GM12878 (cell line): ENCODE data around the gene PADI2. TPM values are rescaled to one million over a fixed set of nuclear protein-coding genes. Genes with fewer than 3 reads are reported as not detected.

Source experiments
- ATAC-seq: fragments of 200-7000 bp; cut with Tn5 transposase; 3 replicates; pipeline ENCODE4 v1.9.1; 2020; ENCODE audit warnings: mild to moderate bottlenecking, moderate library complexity
- BruUV-seq: library from RNA; stranded (reverse); fragments of 400-500 nt; replicated peaks from 2 replicates; lab custom pipeline; 2021; lab: Mats Ljungman, UMichigan
- CTCF ChIA-PET: fragments of 300-600 bp; sonication (Branson Sonifier 250); formaldehyde crosslinking; extraction: SDS; loops from one replicate; lab custom pipeline; 2021; ENCODE audit warnings: inconsistent platforms; lab: Yijun Ruan, JAX
- POLR2A ChIA-PET: fragments of 350-600 bp; formaldehyde crosslinking; extraction: SDS; loops from one replicate; lab custom pipeline; 2021; ENCODE audit warnings: inconsistent platforms; lab: Charles Lee
- RAD21 ChIA-PET: fragments of 300-600 bp; sonication (Branson Sonifier 250); formaldehyde crosslinking; loops from one replicate; lab custom pipeline; 2023; ENCODE audit warnings: antibody characterized with exemption; ENCODE audit not compliant: unreplicated experiment; lab: Charles Lee
- SMC1A ChIA-PET: fragments of 300-600 bp; sonication (Branson Sonifier 250); formaldehyde crosslinking; loops from one replicate; lab custom pipeline; 2023; ENCODE audit not compliant: unreplicated experiment, uncharacterized antibody; lab: Charles Lee
- DNase-seq: peaks from one replicate; pipeline ENCODE4 v3.0.0-alpha.2; 2011; ENCODE audit warnings: low read depth, low spot score
- FAIRE-seq: peaks from 3 replicates; lab custom pipeline; 2011; peaks lifted over from hg19 to GRCh38; lab: Jason Lieb, UNC
- H2AFZ ChIP-seq: 2 replicates; pipeline ENCODE4 v1.6.0; 2011; ENCODE audit warnings: low read depth, low read length, control low read depth; ENCODE audit not compliant: control insufficient read depth
- H3K27ac ChIP-seq: 2 replicates; pipeline ENCODE4 v1.5.1; 2011; ENCODE audit warnings: control low read depth; ENCODE audit not compliant: control insufficient read depth, insufficient read depth
- H3K27me3 ChIP-seq, 2 experiments: replicated peaks in 1 of 2; 2 replicates each; pipeline versions ENCODE4 v1.6.0 to v1.6.1; 2011; ENCODE audit warnings: low read length in 1 of 2; ENCODE audit not compliant: control insufficient read depth in 2 of 2, insufficient read depth in 2 of 2
- H3K36me3 ChIP-seq, 2 experiments: 2 replicates each; pipeline ENCODE4 v1.5.1; 2011; ENCODE audit warnings: low read length in 1 of 2; ENCODE audit not compliant: control insufficient read depth in 2 of 2, insufficient read depth in 2 of 2
- H3K4me1 ChIP-seq: 2 replicates; pipeline ENCODE4 v1.6.1; 2011; ENCODE audit warnings: mild to moderate bottlenecking, low read length, moderate library complexity, mixed read lengths; ENCODE audit not compliant: control insufficient read depth, insufficient read depth
- H3K4me2 ChIP-seq: 2 replicates; pipeline ENCODE4 v1.6.0; 2011; ENCODE audit warnings: control low read depth; ENCODE audit not compliant: control insufficient read depth, insufficient read depth
- H3K4me3 ChIP-seq: fragments of 200-600 bp; sonication (generic); 2 replicates; pipeline ENCODE4 v1.5.1; 2016
- H3K79me2 ChIP-seq: 2 replicates; pipeline ENCODE4 v1.6.0; 2011; ENCODE audit warnings: low read length; ENCODE audit not compliant: control insufficient read depth, insufficient read depth
- H3K9ac ChIP-seq: 2 replicates; pipeline ENCODE4 v1.8.0; 2011; ENCODE audit warnings: low read length, control low read depth, mixed read lengths; ENCODE audit not compliant: control insufficient read depth, insufficient read depth
- H3K9me3 ChIP-seq: replicated peaks from 3 replicates; pipeline ENCODE4 v1.5.1; 2011; ENCODE audit warnings: mild to moderate bottlenecking, low read length; ENCODE audit not compliant: control insufficient read depth, insufficient read depth
- H4K20me1 ChIP-seq: 2 replicates; pipeline ENCODE4 v1.6.0; 2011; ENCODE audit not compliant: control insufficient read depth, insufficient read depth
- BCL3 ChIP-seq: IDR thresholded peaks from 2 replicates; pipeline ENCODE4 v1.6.1; 2011; ENCODE audit warnings: borderline replicate concordance, low read depth, mild to moderate bottlenecking, moderate library complexity, low read length; ENCODE audit not compliant: insufficient read depth, poor library complexity, severe bottlenecking
- BMI1 ChIP-seq: fragments of 450-650 bp; IDR thresholded peaks from 2 replicates; pipeline ENCODE4 v1.6.1; 2016; ENCODE audit warnings: mild to moderate bottlenecking, moderate library complexity, borderline replicate concordance
- BRCA1 ChIP-seq: IDR thresholded peaks from 2 replicates; pipeline ENCODE4 v1.6.1; 2011; ENCODE audit warnings: low read depth, low read length, improper control_type of control experiment
- E2F8 ChIP-seq: fragments of 450-650 bp; IDR thresholded peaks from 2 replicates; pipeline ENCODE4 v1.6.1; 2018; ENCODE audit warnings: mild to moderate bottlenecking, low read depth, moderate library complexity; ENCODE audit not compliant: partially characterized antibody
- ESRRA ChIP-seq: IDR thresholded peaks from 2 replicates; pipeline ENCODE4 v1.6.1; 2012; ENCODE audit warnings: mild to moderate bottlenecking, low read length, improper control_type of control experiment
- FOXM1 ChIP-seq: IDR thresholded peaks from 2 replicates; pipeline ENCODE4 v1.6.1; 2012; ENCODE audit warnings: low read depth, mild to moderate bottlenecking, inconsistent platforms, low read length, moderate library complexity
- HDAC6 ChIP-seq: fragments of 200-600 bp; sonication (generic); IDR thresholded peaks from one replicate; pipeline ENCODE4 v1.8.0; 2017; ENCODE audit warnings: antibody characterized with exemption; ENCODE audit not compliant: unreplicated experiment
- IKZF1 ChIP-seq: fragments of 450-650 bp; conservative IDR thresholded peaks from 2 replicates; pipeline ENCODE4 v1.6.1; 2017; ENCODE audit warnings: antibody characterized with exemption, mild to moderate bottlenecking
- KDM1A ChIP-seq: fragments of 200-600 bp; sonication (generic); IDR thresholded peaks from 2 replicates; pipeline ENCODE4 v1.6.1; 2016; ENCODE audit warnings: borderline replicate concordance
- MAX ChIP-seq: IDR thresholded peaks from 2 replicates; pipeline ENCODE4 v1.6.1; 2012; ENCODE audit warnings: low read depth, low read length, improper control_type of control experiment
- NFYA ChIP-seq: IDR thresholded peaks from 2 replicates; pipeline ENCODE4 v1.6.1; 2011; ENCODE audit warnings: low read depth, mild to moderate bottlenecking, low read length, improper control_type of control experiment, borderline replicate concordance
- PAX5 ChIP-seq: IDR thresholded peaks from 2 replicates; pipeline ENCODE4 v1.6.1; 2011; ENCODE audit warnings: low read depth, low read length, borderline replicate concordance
- TBL1XR1 ChIP-seq: IDR thresholded peaks from 2 replicates; pipeline ENCODE4 v1.6.1; 2012; ENCODE audit warnings: low read depth, low read length, improper control_type of control experiment
- TCF3 ChIP-seq: IDR thresholded peaks from 2 replicates; pipeline ENCODE4 v1.6.1; 2012; ENCODE audit warnings: low read depth, mild to moderate bottlenecking, low read length, borderline replicate concordance; ENCODE audit not compliant: insufficient read depth
- ZBTB33 ChIP-seq: fragments of 450-650 bp; IDR thresholded peaks from 2 replicates; pipeline ENCODE4 v1.6.1; 2017; ENCODE audit warnings: mild to moderate bottlenecking
- ZNF207 ChIP-seq: fragments of 450-650 bp; IDR thresholded peaks from 2 replicates; pipeline ENCODE4 v1.6.1; 2014; ENCODE audit warnings: antibody characterized with exemption, mild to moderate bottlenecking, borderline replicate concordance
- WGBS: methylation state at CpG from one replicate; pipeline ENCODE4 v1.1.6; 2016; ENCODE audit warnings: low lambda C conversion rate; ENCODE audit not compliant: insufficient replicate concordance, insufficient coverage; ENCODE audit errors: missing lambda C conversion rate; 5-methylcytosine and 5-hydroxymethylcytosine counted together
- in situ Hi-C: fragments of 300-500 bp; cut with MboI; formaldehyde crosslinking; loops from 9 replicates; pipeline ENCODE4 v1.14.3; 2018; ENCODE audit warnings: mixed read lengths
- intact Hi-C: fragments of 100-400 bp; cut with micrococcal nuclease; formaldehyde crosslinking; loops from one replicate; pipeline ENCODE4 v1.14.2; 2022; ENCODE audit not compliant: unreplicated experiment
- polyA plus RNA-seq, 11 experiments: library from polyadenylated mRNA; depleted of rRNA in 4 of 11; unstranded in 6 of 11; stranded (reverse) in 5 of 11; fragments of >200 nt; fragmentation: Nextera tagmentation in 4 of 11; fragmentation: Illumina TruSeq in 1 of 11; extraction: Ambion mirVana in 4 of 11; extraction: Trizol in 1 of 11; gene quantifications; 1 replicate in 1 of 11; 2 replicates in 10 of 11; pipeline versions ENCODE4 v1.2.1 to v1.2.3, GENCODE V29; 2011 to 2016; ENCODE audit warnings: inconsistent platforms in 2 of 11, missing spikeins in 2 of 11, low read depth in 1 of 11
- total RNA-seq, 4 experiments: library from RNA; depleted of rRNA in 3 of 4; stranded (reverse); fragments of >200 nt in 3 of 4; fragmentation: Illumina TruSeq in 1 of 4; extraction: Trizol in 1 of 4; gene quantifications; 2 replicates each; pipeline versions ENCODE4 v1.2.1 to v1.2.3, GENCODE V29; 2013 to 2021

The PADI2 gene
- total and polyA plus RNA-seq, 10 of the 15 experiments (the other 5 are each of a cell fraction or from before 2014, with no cell fraction given): 0.05 to 3.0 (median 0.10) TPM; not detected in 1

- Histone ChIP-seq H3K27ac (no peak overlapping the region), H4K20me1 (no peaks in the 10 kb centered on the region), H3K4me2 (no peak overlapping the region), H3K27me3 (no peaks in the 10 kb centered on the region), H3K4me3 (no peak overlapping the region), H3K36me3 (no peaks in the 10 kb centered on the region), H3K4me1 (peaks cover 6% of the 10 kb centered on the region; the same call in 1 of the 2 replicates), H3K79me2 (no peaks in the 10 kb centered on the region), H2AFZ (no peak overlapping the region), H3K9ac (no peak overlapping the region), H3K9me3 (peaks cover 2% of the 10 kb centered on the region; the same call in 2 of the 3 replicates)
- ChIA-PET SMC1A (interaction anchor here (1.0 to 4.8 kb wide), 10 partner anchors 14 to 275 kb away, joined by 3 to 93 read pairs (median 6); partner anchors contain the start of gene PADI2), CTCF (interaction anchor here (0.6 to 10.7 kb wide), 10 partner anchors 13 to 475 kb away, joined by 3 to 171 read pairs (median 10); partner anchors contain the start of gene PADI2), RAD21 (interaction anchor here (0.6 to 4.8 kb wide), 6 partner anchors 14 to 301 kb away, joined by 3 to 53 read pairs (median 6); partner anchors contain the start of gene PADI2), POLR2A (interaction anchor here (1.3 kb wide), 1 partner anchor 60 kb away, joined by 3 read pairs; no protein-coding TSS in a partner anchor)
- intact Hi-C loops (no loop called here), in situ Hi-C loops (loop anchor here (5.0 kb wide), 2 partner anchors 56 to 176 kb away; partner anchors contain the start of gene PADI2)
- BruUV-seq: no TSS peak
- WGBS: 68% methylated on average over 3 of the region's 3 CpGs
- DNase-seq (no peak), ATAC-seq (no peak), FAIRE-seq (no peak)
- TF ChIP-seq FOXM1 (no peak), ZNF207 (no peak), MAX (no peak), IKZF1 (no peak), ESRRA (no peak), BCL3 (no peak), TBL1XR1 (no peak), PAX5 (no peak), E2F8 (no peak), ZBTB33 (no peak), HDAC6 (no peak), TCF3 (no peak), NFYA (no peak), BMI1 (no peak), BRCA1 (no peak), KDM1A (no peak)
Observed at GRCh38 chr1:17061486-17061885, 57.8 kb downstream of the PADI2 start.
